ENCODE results near the gene PXYLP1.
A peak's percentile ranks its signal among the peaks of the same experiment; 100 is the strongest.
"Not testable (repeated sequence)": the region's sequence is repeated elsewhere in the genome, so short reads cannot be mapped to it uniquely, and the experiment has no call there.

PXYLP1 gene

GRCh38 chr3:141231101-141231951, at the start of gene PXYLP1:
PXYLP1 (plus strand) TSS chr3:141231825; CDS start chr3:141260176, 28,351 bp downstream.
- peak; percentile 96 for DNase-seq (ENCODE audit: low spot score)

GRCh38 chr3:141183606-141184005, 48.0 kb upstream of the PXYLP1 start:
- DNase-seq (ENCODE audit: low spot score) = no peak

- DNase-seq (ENCODE audit: low spot score) = no peak
Measured at GRCh38 chr3:141184430-141184829, 47.2 kb upstream of the PXYLP1 start.

GRCh38 chr3:141191097-141191749, 40.4 kb upstream of the PXYLP1 start:
- no peak for DNase-seq (ENCODE audit: low spot score)

GRCh38 chr3:141192345-141192744, 39.3 kb upstream of the PXYLP1 start:
- peak; percentile 88 for DNase-seq (ENCODE audit: low spot score)

- DNase-seq (ENCODE audit: low spot score) = no peak
Measured at GRCh38 chr3:141193066-141193830, 38.4 kb upstream of the PXYLP1 start.

- DNase-seq (ENCODE audit: low spot score) = no peak
Measured at GRCh38 chr3:141201122-141201521, 30.5 kb upstream of the PXYLP1 start.

GRCh38 chr3:141202682-141203081, 28.9 kb upstream of the PXYLP1 start:
- DNase-seq (ENCODE audit: low spot score) = no peak

- no peak for DNase-seq (ENCODE audit: low spot score)
Measured at GRCh38 chr3:141203866-141204265, 27.8 kb upstream of the PXYLP1 start.

- DNase-seq (ENCODE audit: low spot score) = no peak
Measured at GRCh38 chr3:141204343-141204742, 27.3 kb upstream of the PXYLP1 start.

GRCh38 chr3:141211306-141211705, 20.3 kb upstream of the PXYLP1 start:
- DNase-seq (ENCODE audit: low spot score) = not testable (repeated sequence)

GRCh38 chr3:141212101-141212500, 19.5 kb upstream of the PXYLP1 start:
- DNase-seq (ENCODE audit: low spot score) = no peak

- no peak for DNase-seq (ENCODE audit: low spot score)
Measured at GRCh38 chr3:141212555-141212954, 19.1 kb upstream of the PXYLP1 start.

- no peak for DNase-seq (ENCODE audit: low spot score)
Measured at GRCh38 chr3:141216975-141217374, 14.7 kb upstream of the PXYLP1 start.

- DNase-seq (ENCODE audit: low spot score) = no peak
Measured at GRCh38 chr3:141217389-141217788, 14.2 kb upstream of the PXYLP1 start.

- no peak for DNase-seq (ENCODE audit: low spot score)
Measured at GRCh38 chr3:141218162-141218835, 13.3 kb upstream of the PXYLP1 start.

GRCh38 chr3:141218926-141219325, 12.7 kb upstream of the PXYLP1 start:
- DNase-seq (ENCODE audit: low spot score) = no peak

- no peak for DNase-seq (ENCODE audit: low spot score)
Measured at GRCh38 chr3:141223673-141224166, 7.9 kb upstream of the PXYLP1 start.

- DNase-seq (ENCODE audit: low spot score) = no peak
Measured at GRCh38 chr3:141225939-141226338, 5.7 kb upstream of the PXYLP1 start.

GRCh38 chr3:141227216-141227615, 4.4 kb upstream of the PXYLP1 start:
- no peak for DNase-seq (ENCODE audit: low spot score)

- no peak for DNase-seq (ENCODE audit: low spot score)
Measured at GRCh38 chr3:141227752-141228151, 3.9 kb upstream of the PXYLP1 start.

- DNase-seq (ENCODE audit: low spot score) = no peak
Measured at GRCh38 chr3:141228395-141228794, 3.2 kb upstream of the PXYLP1 start.
